Breast epithelium (tissue), 4 donors: ENCODE measurements around the gene MREG. TPM values are rescaled to one million over a fixed set of nuclear protein-coding genes. Genes with fewer than 3 reads are reported as not detected.

Experiments used
- DNase-seq, 2 donors: peaks; one replicate each; pipeline ENCODE4 v3.0.0-alpha.2; 2019; ENCODE audit warnings: low spot score in 2 of 2
- H3K27ac ChIP-seq, 2 donors: fragments of 200-600 bp; sonication (generic) in 1 of 2; one replicate each; pipeline ENCODE4 v1.5.1; 2016 to 2019; ENCODE audit warnings: mild to moderate bottlenecking in 1 of 2
- H3K27me3 ChIP-seq, 2 donors: fragments of 200-600 bp; sonication (generic) in 1 of 2; one replicate each; pipeline versions ENCODE4 v1.5.1 to v1.6.0; 2017 to 2019; ENCODE audit warnings: control low read depth in 1 of 2, mild to moderate bottlenecking in 1 of 2
- H3K36me3 ChIP-seq: fragments of 200-600 bp; one replicate; pipeline ENCODE4 v1.5.1; 2019
- H3K4me1 ChIP-seq, 2 donors: fragments of 200-600 bp; sonication (generic); one replicate each; pipeline ENCODE4 v1.5.1; 2016 to 2019; ENCODE audit warnings: control low read depth in 1 of 2
- H3K4me3 ChIP-seq, 3 donors: fragments of 200-600 bp; sonication (generic); 1 replicate in 2 of 3; 2 replicates in 1 of 3; pipeline ENCODE4 v1.5.1; 2016 to 2019; ENCODE audit warnings: mild to moderate bottlenecking in 3 of 3, moderate library complexity in 2 of 3
- H3K9me3 ChIP-seq, 2 donors: fragments of 200-600 bp; sonication (generic) in 1 of 2; one replicate each; pipeline ENCODE4 v1.5.1; 2016 to 2019; ENCODE audit warnings: control low read depth in 1 of 2
- CTCF ChIP-seq, 3 donors: fragments of 450-650 bp; IDR thresholded peaks; one replicate each; pipeline ENCODE4 v1.5.1; 2016 to 2017; ENCODE audit warnings: antibody characterized with exemption in 3 of 3, mild to moderate bottlenecking in 3 of 3, moderate library complexity in 3 of 3
- POLR2A ChIP-seq: fragments of 450-650 bp; IDR thresholded peaks from one replicate; pipeline ENCODE4 v1.6.1; 2016; ENCODE audit warnings: antibody characterized with exemption, mild to moderate bottlenecking, moderate library complexity
- POLR2AphosphoS5 ChIP-seq, 3 donors: sonication (generic); formaldehyde crosslinking; IDR thresholded peaks; one replicate each; pipeline ENCODE4 v1.6.1; 2017; ENCODE audit warnings: antibody characterized with exemption in 3 of 3
- intact Hi-C: fragments of 100-400 bp; cut with DNase I; formaldehyde crosslinking; loops from one replicate; pipeline ENCODE4 v1.15.1; 2023; ENCODE audit warnings: low total_unique reads
- total RNA-seq, 3 donors: library from RNA; depleted of rRNA; stranded (reverse); fragments of >200 nt; gene quantifications; one replicate each; pipeline ENCODE4 v1.1.0, GENCODE V29; 2016

The MREG gene
- total RNA-seq, 3 donors from 2014 or later, result 3.8 to 30.1 (median 16.1) TPM

GRCh38 chr2:215910180-215910579, 103.2 kb downstream of the MREG start:
- DNase-seq, result no peak
- intact Hi-C loops, result no loop called here
- no peak overlapping the region for H3K27ac ChIP-seq

GRCh38 chr2:215907147-215907546, 106.2 kb downstream of the MREG start:
- Histone ChIP-seq H3K27me3 (no peaks in the 10 kb centered on the region), H3K4me1 (no peaks in the 10 kb centered on the region), H3K9me3 (no peaks in the 10 kb centered on the region), H3K27ac (no peak overlapping the region), H3K4me3 (no peak overlapping the region), H3K36me3 (no peaks in the 10 kb centered on the region)
- TF ChIP-seq CTCF (IDR thresholded peaks at IDR 0.05) (no peak), POLR2AphosphoS5 (IDR thresholded peaks at IDR 0.05) (no peak), POLR2A (no peak)
- DNase-seq, result no peak
- intact Hi-C loops, result no loop called here

More at GRCh38 chr2:215910180-215910579, 103.2 kb downstream of the MREG start:
- TF ChIP-seq POLR2AphosphoS5 (IDR thresholded peaks at IDR 0.05), result no peak
- no peak for TF ChIP-seq POLR2A
- no peak for TF ChIP-seq CTCF (IDR thresholded peaks at IDR 0.05)
- Histone ChIP-seq H3K36me3 (no peaks in the 10 kb centered on the region), H3K9me3 (no peaks in the 10 kb centered on the region), H3K27me3 (no peaks in the 10 kb centered on the region), H3K4me3 (no peak overlapping the region), H3K4me1 (no peaks in the 10 kb centered on the region)

GRCh38 chr2:215906458-215906857, 106.9 kb downstream of the MREG start:
- TF ChIP-seq POLR2A (no peak), POLR2AphosphoS5 (IDR thresholded peaks at IDR 0.05) (no peak), CTCF (IDR thresholded peaks at IDR 0.05) (no peak)
- no peaks in the 10 kb centered on the region for H3K27me3 ChIP-seq
- no peaks in the 10 kb centered on the region for H3K36me3 ChIP-seq
- H3K9me3 ChIP-seq, result no peaks in the 10 kb centered on the region
- H3K4me3 ChIP-seq, result no peak overlapping the region
- no peaks in the 10 kb centered on the region for H3K4me1 ChIP-seq
- no peak overlapping the region for H3K27ac ChIP-seq
- DNase-seq, result no peak
- intact Hi-C loops, result no loop called here

GRCh38 chr2:215905691-215906090, 107.7 kb downstream of the MREG start:
- TF ChIP-seq POLR2AphosphoS5 (IDR thresholded peaks at IDR 0.05), result no peak
- no peak for TF ChIP-seq CTCF (IDR thresholded peaks at IDR 0.05)
- TF ChIP-seq POLR2A, result no peak
- Histone ChIP-seq H3K4me3 (no peak overlapping the region), H3K4me1 (no peaks in the 10 kb centered on the region), H3K36me3 (no peaks in the 10 kb centered on the region), H3K9me3 (no peaks in the 10 kb centered on the region), H3K27me3 (no peaks in the 10 kb centered on the region), H3K27ac (no peak overlapping the region)
- intact Hi-C loops, result no loop called here
- DNase-seq, result no peak

- intact Hi-C loops, result no loop called here
- no peaks in the 10 kb centered on the region for H3K36me3 ChIP-seq
- no peak overlapping the region for H3K27ac ChIP-seq
- no peaks in the 10 kb centered on the region for H3K9me3 ChIP-seq
- H3K4me3 ChIP-seq, result no peak overlapping the region
- TF ChIP-seq POLR2AphosphoS5 (IDR thresholded peaks at IDR 0.05) (no peak), CTCF (IDR thresholded peaks at IDR 0.05) (no peak), POLR2A (no peak)
- no peaks in the 10 kb centered on the region for H3K27me3 ChIP-seq
- H3K4me1 ChIP-seq, result no peaks in the 10 kb centered on the region
- no peak for DNase-seq
Measured at GRCh38 chr2:215904101-215904500, 109.2 kb downstream of the MREG start.
